Kidney capillary endothelial cell (primary cell): Measurements from ENCODE around the gene IL15RA.
"Not testable (repeated sequence)": the region's sequence is repeated elsewhere in the genome, so short reads cannot be mapped to it uniquely, and the experiment has no call there.

ENCODE experiments used
- DNase-seq: peaks from one replicate; pipeline ENCODE4 v3.0.0-alpha.2; 2018; ENCODE audit warnings: low spot score

IL15RA gene

GRCh38 chr10:5949009-5949759 lies 28.2 kb downstream of the IL15RA start:
- DNase-seq, result peak; percentile 38

DNA sequence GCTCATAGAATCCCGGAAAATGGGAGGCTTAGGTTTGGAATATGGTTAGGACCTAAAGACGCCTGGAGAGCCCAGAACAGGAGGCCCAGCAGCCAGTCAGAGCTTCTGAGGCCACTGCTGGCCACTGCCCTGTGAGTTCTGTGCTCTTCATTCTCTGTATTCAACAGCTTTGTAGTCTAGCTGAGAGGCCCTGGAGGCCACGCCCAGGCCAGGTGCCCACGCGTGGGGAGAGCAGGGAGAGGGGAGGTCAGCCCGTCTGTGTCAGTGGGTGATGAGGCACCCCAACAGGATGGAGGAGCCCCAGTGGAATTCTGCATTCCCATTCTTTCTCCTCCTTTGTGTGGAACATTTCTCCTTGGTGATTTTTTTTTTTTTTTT lies 29.1 kb downstream of the IL15RA start:
- DNase-seq, result no peak

GRCh38 chr10:5947471-5948207 lies 29.7 kb downstream of the IL15RA start:
- DNase-seq, result no peak

GRCh38 chr10:5946786-5947185 lies 30.6 kb downstream of the IL15RA start:
- no peak for DNase-seq

- not testable (repeated sequence) for DNase-seq
Measured at GRCh38 chr10:5946419-5946775, 30.9 kb downstream of the IL15RA start.

DNA sequence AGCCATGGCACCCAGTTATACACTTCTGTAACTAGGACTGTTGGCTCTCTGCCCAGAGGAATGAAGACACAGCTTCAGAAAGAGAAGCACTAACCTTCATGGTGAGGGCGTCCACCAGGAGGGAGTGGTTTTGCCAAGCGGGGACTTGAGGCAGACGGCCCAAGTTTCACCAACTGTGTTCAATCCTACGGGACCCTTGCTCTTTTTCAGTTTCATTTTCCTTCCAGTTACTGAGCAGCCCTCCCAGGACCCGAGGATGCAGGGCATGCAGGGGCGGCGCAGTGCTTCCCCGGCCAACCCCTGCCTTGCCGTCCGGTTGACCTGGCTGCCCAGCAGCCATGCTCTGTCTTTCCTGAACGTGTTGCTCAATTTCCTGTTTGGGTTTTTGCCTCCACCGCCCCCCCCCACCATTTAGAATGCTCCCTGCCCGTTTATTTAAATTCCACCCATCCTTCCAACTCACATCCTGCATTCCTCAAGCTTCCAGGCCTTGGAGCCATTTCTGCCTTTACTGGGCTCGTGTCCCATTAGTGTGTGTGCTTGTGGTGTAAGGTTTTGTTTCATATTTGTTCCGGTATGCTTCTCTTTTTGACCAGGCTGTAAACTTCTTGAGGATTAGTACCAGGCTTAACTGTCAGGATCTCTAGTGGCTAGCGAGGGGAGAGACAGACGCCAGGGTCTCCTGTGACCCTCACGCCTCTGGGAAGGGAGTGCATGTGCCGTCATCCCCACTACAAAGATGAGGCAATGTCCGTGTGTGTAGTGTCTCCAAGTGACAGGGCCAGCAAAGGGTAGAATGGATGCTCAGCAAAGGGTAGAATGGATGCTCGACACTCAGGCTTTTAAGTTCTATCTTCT lies 31.6 kb downstream of the IL15RA start:
- DNase-seq, result peak; percentile 68

DNA sequence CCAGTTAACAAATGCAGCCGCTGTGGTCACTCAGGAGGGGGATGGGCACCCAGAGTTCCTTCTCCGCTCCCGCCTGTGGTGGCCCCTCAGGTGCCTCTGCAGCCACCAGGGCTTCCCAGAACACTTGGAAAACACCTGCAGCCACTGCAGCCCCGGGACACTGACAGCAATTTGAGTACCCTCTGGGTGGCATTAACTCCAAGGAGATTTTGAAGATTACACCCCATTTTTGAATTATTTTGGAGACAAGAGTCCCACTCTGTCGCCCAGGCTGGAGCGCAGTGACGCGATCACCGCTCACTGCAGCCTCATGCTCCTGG lies 32.2 kb downstream of the IL15RA start:
- no peak for DNase-seq

- DNase-seq, result peak; percentile 88
Measured at GRCh38 chr10:5944389-5945189, 32.8 kb downstream of the IL15RA start.

GRCh38 chr10:5943536-5943935 lies 33.8 kb downstream of the IL15RA start:
- no peak for DNase-seq

GRCh38 chr10:5942474-5942873 lies 34.9 kb downstream of the IL15RA start:
- peak; percentile 77 for DNase-seq

- peak; percentile 4 for DNase-seq
Measured at GRCh38 chr10:5942001-5942400, 35.3 kb downstream of the IL15RA start.

- peak; percentile 22 for DNase-seq
Measured at GRCh38 chr10:5941579-5941978, 35.8 kb downstream of the IL15RA start.

DNA sequence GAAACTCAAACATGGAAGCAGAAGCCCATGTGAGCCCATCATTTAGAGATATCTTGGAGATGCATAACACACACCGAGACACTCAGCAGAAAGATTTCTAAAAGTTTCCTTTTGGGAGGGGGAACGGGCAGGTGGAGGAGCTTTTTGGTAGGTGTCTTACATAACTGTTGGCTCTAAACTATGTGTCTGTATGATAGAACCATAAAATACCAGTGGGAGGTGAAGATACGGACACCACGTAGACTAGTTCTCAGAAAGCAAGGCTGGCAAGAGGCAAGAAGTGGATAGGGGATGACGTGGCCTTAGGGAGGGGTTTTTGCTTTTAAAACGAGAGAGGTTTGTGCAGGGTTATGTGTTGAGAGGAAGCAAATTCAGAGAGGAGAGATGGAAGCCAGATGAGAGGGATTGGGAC lies 36.5 kb downstream of the IL15RA start:
- no peak for DNase-seq

DNA sequence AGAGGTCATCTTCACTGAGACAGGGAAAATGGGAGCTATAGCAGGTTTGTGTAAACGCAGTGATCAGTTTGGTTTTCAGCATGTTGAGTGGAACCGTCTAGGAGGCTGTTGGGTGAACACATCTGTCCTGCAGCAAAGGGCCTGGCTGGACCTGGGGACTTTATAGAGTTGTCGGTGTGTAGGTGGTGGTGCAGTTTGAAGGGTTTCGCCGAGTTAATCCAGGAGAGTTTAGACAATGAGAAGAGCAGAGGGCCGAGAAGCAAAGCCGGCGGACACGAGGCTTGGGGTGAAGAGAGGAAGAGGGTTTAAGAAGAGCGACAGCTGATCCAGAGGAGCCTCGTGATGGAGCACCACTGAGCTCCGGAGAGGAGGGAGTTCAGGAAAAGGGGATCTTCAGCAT lies 39.1 kb downstream of the IL15RA start:
- no peak for DNase-seq

DNA sequence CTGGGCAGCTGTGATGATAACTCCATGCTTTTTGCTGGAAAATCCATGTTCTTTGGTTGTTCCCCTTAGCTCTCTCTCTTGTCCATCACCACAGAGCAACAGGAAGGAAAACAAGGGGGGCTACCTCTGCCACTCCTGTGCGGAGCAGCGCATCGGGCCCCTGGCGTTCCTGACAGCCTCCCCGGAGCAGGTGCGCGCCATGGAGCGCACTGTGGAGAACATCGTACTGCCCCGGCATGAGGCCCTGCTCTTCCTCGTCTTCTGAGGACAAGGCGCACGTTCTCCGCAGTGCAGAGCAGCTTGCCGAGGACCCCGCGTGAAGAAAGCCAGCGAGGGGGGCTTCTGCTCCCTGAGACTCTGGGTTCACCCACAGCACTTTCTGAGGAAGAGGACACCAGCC lies 40.3 kb downstream of the IL15RA start:
- no peak for DNase-seq

DNA sequence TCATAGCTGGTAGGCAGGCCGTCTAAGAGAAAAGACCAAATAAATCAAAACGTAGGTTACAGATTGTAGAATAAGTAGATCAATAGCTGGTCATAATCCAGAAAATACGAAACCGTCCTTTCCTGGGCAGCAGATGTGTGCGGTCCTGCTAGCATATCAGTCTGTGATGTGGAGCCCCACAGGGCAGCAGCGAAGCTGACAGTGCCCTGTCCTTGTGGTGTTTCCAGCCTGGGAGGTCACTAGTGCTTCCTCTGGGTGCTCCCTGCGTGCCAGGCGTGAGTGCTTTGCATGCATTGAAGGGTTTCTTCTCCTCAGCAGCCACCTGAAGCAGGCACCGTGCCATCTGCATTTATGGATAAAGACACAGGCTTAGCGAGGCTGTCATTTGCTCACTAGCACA lies 41.7 kb downstream of the IL15RA start:
- DNase-seq, result no peak

- DNase-seq, result no peak
Measured at GRCh38 chr10:5933909-5934546, 43.3 kb downstream of the IL15RA start.

DNA sequence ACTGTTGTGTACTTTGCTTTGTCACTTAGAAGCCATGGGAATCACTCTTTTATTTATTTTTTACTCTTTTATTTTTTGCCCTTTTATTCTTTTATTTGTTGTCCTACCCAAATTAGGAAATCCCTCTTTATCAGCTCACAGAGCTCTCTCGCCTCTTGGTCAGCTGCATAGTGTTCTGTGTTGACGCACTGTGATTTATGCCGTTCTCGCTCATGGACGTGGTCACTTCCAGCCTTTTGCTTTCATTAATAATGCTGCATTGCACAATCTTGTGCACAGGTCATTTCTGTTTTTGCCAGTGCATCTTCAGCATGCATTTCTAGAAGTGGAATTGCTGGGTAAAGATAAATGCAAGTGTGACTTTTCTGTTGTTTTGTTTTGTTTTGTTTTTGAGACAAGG lies 45.0 kb downstream of the IL15RA start:
- DNase-seq, result no peak

DNA sequence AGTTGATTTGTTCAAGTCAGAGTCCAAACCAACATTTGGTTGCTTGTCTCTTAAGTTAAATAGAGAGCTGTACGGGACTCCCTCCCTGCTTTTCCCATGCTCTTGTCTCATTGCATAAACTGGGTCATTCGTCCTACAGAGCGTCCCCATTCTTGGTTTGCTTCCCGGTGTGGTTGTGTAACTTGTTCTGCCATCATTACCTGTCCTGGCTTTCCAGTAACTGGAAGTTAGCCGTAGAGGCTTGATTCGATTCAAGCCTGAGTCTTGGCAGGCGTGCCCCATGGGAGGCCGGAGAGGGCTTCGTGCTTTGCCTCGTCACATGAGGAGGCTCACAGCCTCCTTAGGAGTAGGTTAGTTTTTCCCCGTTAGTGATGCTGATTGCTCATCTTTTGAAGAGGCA lies 47.1 kb downstream of the IL15RA start:
- no peak for DNase-seq

DNA sequence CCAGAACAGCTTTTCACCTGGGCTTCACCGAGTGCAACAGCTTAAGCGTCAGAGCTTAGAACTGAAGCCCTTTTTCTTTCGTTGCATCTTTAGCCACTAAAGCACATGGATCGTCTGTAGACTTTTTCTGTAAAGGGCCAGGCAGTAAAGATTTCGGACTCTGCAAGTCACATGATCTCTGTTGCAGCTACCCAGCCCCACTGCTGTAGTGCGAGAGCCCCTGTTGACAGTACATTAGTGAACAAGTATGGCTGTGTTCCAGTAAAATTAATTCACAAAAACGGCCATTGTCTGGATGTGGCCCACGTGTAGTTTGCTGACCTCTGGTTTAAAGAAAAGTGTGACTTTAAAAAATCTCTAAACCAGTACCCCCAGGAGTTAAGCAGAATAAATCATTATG lies 47.9 kb downstream of the IL15RA start:
- no peak for DNase-seq

DNA sequence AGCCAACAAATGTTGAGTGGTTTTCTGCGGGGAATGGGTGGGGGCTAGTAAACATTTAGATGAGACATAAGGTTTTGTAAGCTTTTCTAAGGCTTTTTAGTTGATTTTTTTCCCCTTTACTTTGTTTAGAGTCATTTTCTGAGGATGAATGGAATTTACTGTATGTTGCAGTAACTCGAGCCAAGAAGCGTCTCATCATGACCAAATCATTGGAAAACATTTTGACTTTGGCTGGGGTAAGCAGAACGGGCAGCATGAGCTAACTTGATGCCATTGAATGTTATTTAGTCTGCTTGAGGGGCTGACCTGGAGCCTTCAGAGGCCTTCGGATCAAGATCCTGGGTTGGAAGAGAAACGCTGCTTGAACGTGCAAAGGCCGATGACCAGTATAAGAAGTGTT lies 50.0 kb downstream of the IL15RA start:
- DNase-seq, result no peak

GRCh38 chr10:5924889-5925288 lies 52.5 kb downstream of the IL15RA start:
- DNase-seq, result no peak
